HL-60 (cell line): Measurements from ENCODE around the gene ALDH1A1.

Experiments used
- CTCF ChIP-seq: IDR thresholded peaks from one replicate; pipeline ENCODE4 v1.5.1; 2011; ENCODE audit warnings: low read length, control low read depth, inconsistent platforms; ENCODE audit not compliant: insufficient read depth
- REST ChIP-seq: IDR thresholded peaks from 2 replicates; pipeline ENCODE4 v1.6.1; 2012; ENCODE audit warnings: low read depth; ENCODE audit not compliant: insufficient replicate concordance

- TF ChIP-seq CTCF (no peak), REST (no peak)
These were observed 34.9 kb downstream of the ALDH1A1 start for GRCh38 chr9:72917892-72918509.
